RWPE2 (cell line): ENCODE measurements around the gene KIRREL3.

Experiments
- ATAC-seq: fragments of 200-7000 bp; cut with Tn5 transposase; 3 replicates; pipeline ENCODE4 v1.9.1; 2021; ENCODE audit warnings: low read depth
- DNase-seq: peaks from one replicate; pipeline ENCODE4 v3.0.0-alpha.2; 2020; ENCODE audit warnings: low spot score
- H3K27ac ChIP-seq: fragments of 450-650 bp; 2 replicates; pipeline ENCODE4 v1.5.1; 2017; ENCODE audit warnings: mild to moderate bottlenecking; ENCODE audit not compliant: poor library complexity, severe bottlenecking
- H3K27me3 ChIP-seq: fragments of 250-450 bp; sonication (Bioruptor Pico); 2 replicates; pipeline ENCODE4 v1.5.1; 2021; ENCODE audit warnings: mild to moderate bottlenecking, moderate library complexity; ENCODE audit not compliant: insufficient read depth, poor library complexity, severe bottlenecking
- H3K36me3 ChIP-seq: fragments of 250-450 bp; sonication (Bioruptor Pico); 2 replicates; pipeline ENCODE4 v1.5.1; 2020; ENCODE audit warnings: low read depth, mild to moderate bottlenecking, moderate library complexity
- H3K4me1 ChIP-seq: fragments of 250-450 bp; sonication (Bioruptor Pico); 2 replicates; pipeline ENCODE4 v1.5.1; 2021; ENCODE audit warnings: mild to moderate bottlenecking, moderate library complexity; ENCODE audit not compliant: insufficient read depth, poor library complexity, severe bottlenecking
- H3K4me3 ChIP-seq: fragments of 250-450 bp; sonication (Bioruptor Pico); 2 replicates; pipeline ENCODE4 v1.5.1; 2021; ENCODE audit warnings: mild to moderate bottlenecking, moderate library complexity; ENCODE audit not compliant: severe bottlenecking
- H3K9me3 ChIP-seq: fragments of 250-450 bp; sonication (Bioruptor Pico); 2 replicates; pipeline ENCODE4 v1.5.1; 2021; ENCODE audit warnings: mild to moderate bottlenecking, moderate library complexity; ENCODE audit not compliant: severe bottlenecking
- TF ChIP-seq, protein P1 (sequence below): fragments of 450-650 bp; IDR thresholded peaks from one replicate; pipeline ENCODE4 v1.5.1; 2017; ENCODE audit warnings: mild to moderate bottlenecking, moderate library complexity; ENCODE audit not compliant: poor library complexity, severe bottlenecking

The KIRREL3 gene

DNA sequence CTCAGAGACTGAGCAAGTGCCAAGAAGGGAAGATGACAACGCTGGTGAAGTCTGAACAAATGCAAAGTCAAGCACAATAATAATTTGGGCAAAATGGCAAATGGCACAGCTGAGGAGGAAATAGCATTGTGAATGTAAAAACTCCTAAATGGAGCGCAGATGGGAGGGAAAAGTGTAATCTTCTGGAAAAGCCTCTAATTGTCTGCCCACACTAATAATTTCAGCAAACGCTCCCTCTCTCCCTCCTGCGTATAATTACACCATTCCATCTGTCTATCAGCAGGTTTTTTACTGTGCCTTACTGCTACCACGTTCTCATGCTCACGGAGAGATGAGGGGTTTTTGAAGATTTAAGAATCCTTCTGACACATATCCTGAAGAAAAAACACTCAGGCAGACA lies 302.6 kb downstream of the KIRREL3 start:
- ATAC-seq (no peak), DNase-seq (no peak)
- H3K4me1 ChIP-seq = no peaks in the 10 kb centered on the region
- no peak overlapping the region for H3K4me3 ChIP-seq
- H3K9me3 ChIP-seq = no peaks in the 10 kb centered on the region
- H3K36me3 ChIP-seq = no peaks in the 10 kb centered on the region
- TF ChIP-seq, protein P1, sequence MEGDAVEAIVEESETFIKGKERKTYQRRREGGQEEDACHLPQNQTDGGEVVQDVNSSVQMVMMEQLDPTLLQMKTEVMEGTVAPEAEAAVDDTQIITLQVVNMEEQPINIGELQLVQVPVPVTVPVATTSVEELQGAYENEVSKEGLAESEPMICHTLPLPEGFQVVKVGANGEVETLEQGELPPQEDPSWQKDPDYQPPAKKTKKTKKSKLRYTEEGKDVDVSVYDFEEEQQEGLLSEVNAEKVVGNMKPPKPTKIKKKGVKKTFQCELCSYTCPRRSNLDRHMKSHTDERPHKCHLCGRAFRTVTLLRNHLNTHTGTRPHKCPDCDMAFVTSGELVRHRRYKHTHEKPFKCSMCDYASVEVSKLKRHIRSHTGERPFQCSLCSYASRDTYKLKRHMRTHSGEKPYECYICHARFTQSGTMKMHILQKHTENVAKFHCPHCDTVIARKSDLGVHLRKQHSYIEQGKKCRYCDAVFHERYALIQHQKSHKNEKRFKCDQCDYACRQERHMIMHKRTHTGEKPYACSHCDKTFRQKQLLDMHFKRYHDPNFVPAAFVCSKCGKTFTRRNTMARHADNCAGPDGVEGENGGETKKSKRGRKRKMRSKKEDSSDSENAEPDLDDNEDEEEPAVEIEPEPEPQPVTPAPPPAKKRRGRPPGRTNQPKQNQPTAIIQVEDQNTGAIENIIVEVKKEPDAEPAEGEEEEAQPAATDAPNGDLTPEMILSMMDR = no peak
- H3K27ac ChIP-seq = no peak overlapping the region
- H3K27me3 ChIP-seq = no peaks in the 10 kb centered on the region

DNA sequence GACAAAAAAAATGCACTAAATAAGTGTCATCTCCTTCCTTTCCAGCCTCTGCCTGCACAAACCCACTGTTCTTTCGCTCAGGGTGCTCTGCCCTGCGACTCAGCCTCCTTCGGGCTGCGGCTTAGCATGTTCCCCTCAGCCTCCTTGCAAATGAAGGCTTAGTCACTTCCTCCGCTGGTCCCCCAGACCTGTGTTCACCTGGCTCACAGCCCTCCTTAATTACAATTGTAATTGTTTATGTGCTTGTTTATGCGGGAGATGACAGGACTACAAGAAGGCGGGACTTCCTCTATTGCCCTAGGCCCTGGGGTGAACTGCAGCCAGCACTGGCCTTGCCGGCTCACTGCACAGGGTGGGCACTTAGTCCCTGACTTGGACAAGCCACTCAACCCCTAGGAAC lies 303.6 kb downstream of the KIRREL3 start:
- TF ChIP-seq, protein P1 = no peak
- ATAC-seq (peak; percentile 61), DNase-seq (no peak)
- Histone ChIP-seq H3K27me3 (no peaks in the 10 kb centered on the region), H3K27ac (no peak overlapping the region), H3K36me3 (no peaks in the 10 kb centered on the region), H3K4me3 (no peak overlapping the region), H3K9me3 (no peaks in the 10 kb centered on the region), H3K4me1 (no peaks in the 10 kb centered on the region)

GRCh38 chr11:126695293-126695692 lies 305.3 kb downstream of the KIRREL3 start:
- H3K4me3 ChIP-seq = no peak overlapping the region
- H3K4me1 ChIP-seq = no peaks in the 10 kb centered on the region
- H3K27me3 ChIP-seq = no peaks in the 10 kb centered on the region
- no peak for DNase-seq
- H3K27ac ChIP-seq = no peak overlapping the region
- no peak for ATAC-seq
- TF ChIP-seq, protein P1 = no peak
- no peaks in the 10 kb centered on the region for H3K36me3 ChIP-seq
- H3K9me3 ChIP-seq = no peaks in the 10 kb centered on the region

DNA sequence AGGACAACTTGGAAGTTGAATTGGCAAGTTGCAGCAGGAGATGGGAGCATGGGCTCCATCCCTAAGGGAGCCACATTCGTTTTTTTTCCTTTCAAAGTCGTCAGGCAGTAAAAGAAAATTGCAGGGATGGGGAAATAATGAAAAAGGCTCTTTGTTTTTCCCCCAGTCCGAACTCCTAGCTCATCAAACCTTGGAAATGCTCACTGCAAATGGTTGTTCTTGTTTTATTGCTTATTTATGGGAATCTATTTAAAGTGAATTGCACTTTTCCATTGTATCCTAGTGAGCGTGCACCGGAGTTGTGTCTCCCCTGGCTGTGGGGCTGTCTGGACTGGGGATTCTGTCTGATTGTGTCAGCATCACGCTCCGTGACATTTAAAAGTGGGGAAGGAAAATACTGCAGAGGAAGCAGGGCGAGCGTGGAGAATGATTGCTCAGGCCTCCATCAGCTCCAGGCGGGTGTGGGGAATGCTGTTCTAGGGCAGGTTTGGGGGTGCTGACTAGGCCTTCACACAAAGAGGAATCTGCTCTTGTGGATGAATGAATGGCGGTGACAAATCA lies 306.4 kb downstream of the KIRREL3 start:
- H3K9me3 ChIP-seq = no peaks in the 10 kb centered on the region
- no peak overlapping the region for H3K27ac ChIP-seq
- no peaks in the 10 kb centered on the region for H3K4me1 ChIP-seq
- H3K36me3 ChIP-seq = no peaks in the 10 kb centered on the region
- DNase-seq = no peak
- no peaks in the 10 kb centered on the region for H3K27me3 ChIP-seq
- no peak for ATAC-seq
- no peak overlapping the region for H3K4me3 ChIP-seq
- TF ChIP-seq, protein P1 = no peak

DNA sequence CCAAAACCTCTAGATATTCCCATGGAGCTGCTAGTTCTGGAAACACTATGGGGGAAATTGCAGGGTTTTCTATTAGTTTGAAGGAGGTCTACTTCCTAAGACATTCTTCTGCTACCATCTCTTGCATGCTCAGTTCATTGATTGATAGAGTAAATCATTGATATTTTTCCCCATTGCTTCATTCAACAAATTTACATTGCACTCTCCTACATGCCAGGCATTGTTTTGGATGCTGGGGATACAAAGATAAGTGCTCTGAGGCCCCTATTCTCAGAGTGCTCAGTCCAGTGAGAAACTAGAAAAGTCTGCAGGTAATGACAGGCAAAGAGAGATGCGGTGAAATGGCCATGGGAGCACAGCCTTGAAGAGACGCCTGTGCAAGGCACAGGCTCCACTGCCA lies 313.1 kb downstream of the KIRREL3 start:
- TF ChIP-seq, protein P1 = no peak

More for the DNA sequence above, 313.1 kb downstream of the KIRREL3 start:
- no peaks in the 10 kb centered on the region for H3K9me3 ChIP-seq
- ATAC-seq (no peak), DNase-seq (no peak)
- no peaks in the 10 kb centered on the region for H3K36me3 ChIP-seq
- no peaks in the 10 kb centered on the region for H3K4me1 ChIP-seq
- no peak overlapping the region for H3K4me3 ChIP-seq
- H3K27me3 ChIP-seq = no peaks in the 10 kb centered on the region
- no peak overlapping the region for H3K27ac ChIP-seq
